Stimulated activated effector memory CD8-positive, alpha-beta T cell treated with anti-CD3 and anti-CD28 coated beads, Interleukin-12 subunit alpha, Interleukin-12 subunit beta, amount 100 ng/mL, for 72 hours (primary cell): ENCODE measurements around the gene FAM237B.

ENCODE experiments used
- ATAC-seq: fragments of 150-1000 bp; cut with Tn5 transposase; 2 replicates; pipeline ENCODE4 v1.10.0; 2021
- DNase-seq, 2 donors: peaks; one replicate each; pipeline ENCODE4 v3.0.0; 2021 to 2022; ENCODE audit warnings: low spot score in 2 of 2
- H3K27ac Mint-ChIP-seq: one replicate; pipeline ENCODE4 v1.8.0; 2022; ENCODE audit warnings: mild to moderate bottlenecking, mixed read lengths
- H3K36me3 Mint-ChIP-seq: one replicate; pipeline ENCODE4 v1.8.0; 2022; ENCODE audit warnings: mild to moderate bottlenecking, mixed read lengths
- H3K4me1 Mint-ChIP-seq: one replicate; pipeline ENCODE4 v1.8.0; 2022; ENCODE audit warnings: mixed read lengths
- H3K4me3 Mint-ChIP-seq: one replicate; pipeline ENCODE4 v1.8.0; 2022; ENCODE audit warnings: mild to moderate bottlenecking, mixed read lengths
- H3K9me3 Mint-ChIP-seq: one replicate; pipeline ENCODE4 v1.8.0; 2022; ENCODE audit warnings: mixed read lengths

Gene FAM237B

DNA sequence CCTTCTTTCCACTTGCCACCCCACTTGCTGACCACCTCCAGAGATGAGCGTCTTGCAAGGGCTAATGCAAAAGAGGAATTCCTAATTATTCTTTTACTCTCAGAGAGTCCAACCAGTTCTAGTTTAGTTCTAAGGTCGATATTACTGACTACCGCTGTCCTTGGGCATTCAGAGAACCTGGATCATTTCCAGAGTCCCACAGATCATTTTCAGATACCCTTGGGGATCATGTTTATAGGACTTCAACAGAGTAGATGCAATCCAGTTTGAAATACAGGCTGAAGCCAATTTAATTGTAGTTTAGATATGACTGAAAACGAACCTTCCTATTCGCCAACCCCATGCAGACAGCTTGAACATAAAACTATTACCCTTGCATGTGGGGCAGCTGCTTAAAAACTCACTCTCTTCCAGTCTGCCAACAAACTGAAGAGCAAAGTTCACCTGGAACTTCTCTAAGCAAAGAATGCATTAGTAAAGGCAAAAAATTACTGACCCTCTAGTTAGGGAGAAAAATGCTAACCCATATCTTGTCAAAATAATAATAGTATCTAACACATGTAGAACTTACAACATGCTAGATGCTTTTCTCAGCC, 53.7 kb downstream of the FAM237B start:
- Mint-ChIP-seq H3K36me3 (no peaks in the 10 kb centered on the region), H3K4me3 (no peak overlapping the region), H3K9me3 (no peaks in the 10 kb centered on the region), H3K27ac (no peak overlapping the region), H3K4me1 (no peaks in the 10 kb centered on the region)
- no peak for DNase-seq
- no peak for ATAC-seq

DNA sequence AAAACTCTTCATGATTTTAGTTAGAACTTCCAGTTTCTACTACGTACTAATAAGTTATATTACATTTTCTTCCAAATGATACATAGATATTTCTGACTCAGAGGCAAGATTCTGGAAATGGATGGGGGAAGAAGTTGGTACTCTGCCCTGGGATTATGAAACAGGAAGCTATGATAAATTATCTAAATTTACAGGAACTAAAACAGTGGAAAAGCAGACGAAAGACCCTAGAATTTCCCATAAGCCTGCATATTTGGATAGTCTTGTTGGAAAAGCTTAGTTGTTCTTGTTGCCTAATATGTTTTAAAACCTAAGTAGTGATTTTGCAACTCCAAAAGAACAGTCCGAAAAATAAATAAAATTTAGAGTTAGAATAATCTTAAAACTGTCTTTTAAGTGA, 54.3 kb downstream of the FAM237B start:
- Mint-ChIP-seq H3K9me3 (no peaks in the 10 kb centered on the region), H3K4me3 (no peak overlapping the region), H3K36me3 (no peaks in the 10 kb centered on the region), H3K4me1 (no peaks in the 10 kb centered on the region), H3K27ac (no peak overlapping the region)
- no peak for ATAC-seq
- DNase-seq = no peak
